Activated CD8-positive, alpha-beta memory T cell treated with anti-CD3 and anti-CD28 coated beads for 4 hours (primary cell): Measurements from ENCODE around the gene DDX31.
"Not testable (repeated sequence)": the region's sequence is repeated elsewhere in the genome, so short reads cannot be mapped to it uniquely, and the experiment has no call there.

ENCODE experiments used
- DNase-seq, 2 donors: peaks; one replicate each; pipeline ENCODE4 v3.0.0-alpha.2; 2020; ENCODE audit warnings: low read depth in 2 of 2

Gene DDX31

DNA sequence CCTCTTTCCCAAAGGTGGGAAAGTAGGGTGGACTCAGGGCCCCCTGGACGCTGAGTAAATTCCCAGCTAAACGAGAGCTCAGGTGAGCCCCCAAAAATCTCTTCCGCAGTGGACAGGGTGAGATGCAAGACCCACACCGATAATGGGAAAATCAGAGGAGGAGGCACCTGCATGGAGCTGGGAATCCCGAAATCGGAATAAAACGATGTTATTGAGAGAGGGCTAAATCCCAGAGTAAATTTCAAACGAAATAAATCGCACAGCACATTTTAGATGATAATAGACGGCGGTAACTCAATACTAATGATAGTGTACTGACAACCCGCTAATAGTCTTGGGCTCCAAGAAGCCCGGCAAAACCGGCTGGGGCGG lies 90.4 kb downstream of the DDX31 start:
- no peak for DNase-seq

DNA sequence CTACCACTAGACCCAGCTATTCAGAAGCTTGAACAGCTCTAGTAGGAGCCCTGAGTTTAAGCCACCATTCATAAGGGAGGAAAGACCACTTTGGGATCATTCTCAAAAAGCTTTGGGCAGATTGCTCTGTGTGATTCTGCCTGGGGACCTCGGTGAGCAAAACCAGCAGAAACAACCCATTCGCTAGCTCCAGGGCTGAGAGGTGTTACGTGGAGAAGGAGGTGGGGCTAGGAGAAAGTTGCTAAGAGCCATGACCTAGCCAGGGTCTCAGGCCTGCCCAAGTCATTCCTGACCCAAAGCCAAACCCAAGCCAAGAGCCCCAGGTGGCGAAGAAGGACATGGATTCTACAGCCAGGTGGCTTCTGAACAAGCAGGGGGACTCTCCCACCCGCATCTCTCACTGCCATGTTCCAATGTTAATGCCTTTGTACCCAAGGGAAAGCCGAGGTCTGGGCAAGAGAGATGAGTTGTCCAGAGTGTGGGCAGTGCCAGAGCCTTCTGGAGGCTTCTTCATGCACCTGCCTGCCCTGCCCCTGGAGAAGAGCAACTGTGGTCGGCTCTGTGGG lies 91.3 kb downstream of the DDX31 start:
- DNase-seq: no peak

DNA sequence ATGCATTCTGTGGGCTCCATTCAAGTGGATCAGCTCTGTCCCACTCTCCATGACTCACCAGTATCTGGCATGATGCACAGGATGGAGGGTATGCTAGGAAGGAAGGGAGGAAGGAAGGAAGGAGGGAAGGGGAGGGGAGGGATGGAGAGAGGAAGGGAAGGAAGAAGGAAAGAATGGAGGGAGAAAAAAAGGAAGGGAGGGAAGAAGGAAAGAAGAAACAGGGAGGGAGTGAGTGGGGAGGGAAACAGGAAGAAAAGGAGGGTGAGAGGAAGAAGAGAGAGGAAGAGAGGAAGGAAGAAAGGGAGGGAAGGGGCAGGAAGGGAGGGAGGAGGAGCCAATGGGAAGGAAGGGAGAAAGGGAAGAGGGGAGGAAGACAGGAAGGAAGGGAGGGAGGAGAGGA lies 92.7 kb downstream of the DDX31 start:
- no peak for DNase-seq

DNA sequence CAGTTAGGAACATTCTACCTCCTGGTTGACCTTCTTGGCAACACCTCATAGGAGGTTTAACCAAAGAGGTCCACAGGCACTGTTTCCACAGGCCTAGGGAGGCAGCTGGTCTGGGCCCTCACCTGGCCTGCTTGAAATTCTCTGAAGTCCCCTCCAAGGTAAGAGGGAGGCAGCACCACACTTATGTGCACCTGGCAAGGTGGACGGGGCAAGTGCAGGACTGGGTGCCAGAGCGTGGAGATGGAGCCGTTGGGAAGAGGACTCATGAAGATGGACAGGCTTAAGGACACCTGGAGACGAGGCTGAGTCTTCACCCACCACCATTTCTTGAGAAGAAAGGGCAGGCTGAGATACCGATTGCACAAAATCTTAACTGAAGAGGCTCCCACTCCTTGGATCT lies 94.0 kb downstream of the DDX31 start:
- DNase-seq: no peak

DNA sequence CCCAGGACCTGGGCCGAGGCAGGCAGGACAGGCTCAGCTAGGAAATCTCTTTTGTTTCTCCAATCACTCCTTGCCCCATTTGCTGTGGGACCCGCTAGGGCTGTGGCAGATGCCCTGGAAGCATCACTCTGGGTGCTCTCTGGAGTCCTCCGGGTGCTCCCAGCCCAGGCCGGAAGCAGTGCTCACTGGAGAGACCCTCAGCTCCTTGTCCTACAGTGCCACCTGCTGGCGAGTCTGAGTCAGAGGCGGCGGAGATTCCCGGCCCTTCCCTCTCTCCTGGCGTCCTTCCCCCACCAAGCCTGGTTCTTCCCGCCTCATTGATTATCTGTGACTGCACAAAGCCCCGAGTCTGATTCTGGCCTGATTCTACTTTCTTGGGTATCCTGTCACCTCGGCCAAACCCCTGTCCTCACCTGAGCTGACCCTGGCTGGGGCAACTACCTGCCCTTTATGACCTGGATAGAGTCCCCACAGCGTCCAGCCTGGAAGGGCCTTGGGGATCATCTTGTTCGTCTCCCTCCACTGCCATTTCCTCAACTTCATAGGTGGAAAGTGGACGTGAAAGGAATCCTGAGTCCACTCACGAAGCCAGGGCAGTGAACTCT lies 94.7 kb downstream of the DDX31 start:
- DNase-seq: no peak

DNA sequence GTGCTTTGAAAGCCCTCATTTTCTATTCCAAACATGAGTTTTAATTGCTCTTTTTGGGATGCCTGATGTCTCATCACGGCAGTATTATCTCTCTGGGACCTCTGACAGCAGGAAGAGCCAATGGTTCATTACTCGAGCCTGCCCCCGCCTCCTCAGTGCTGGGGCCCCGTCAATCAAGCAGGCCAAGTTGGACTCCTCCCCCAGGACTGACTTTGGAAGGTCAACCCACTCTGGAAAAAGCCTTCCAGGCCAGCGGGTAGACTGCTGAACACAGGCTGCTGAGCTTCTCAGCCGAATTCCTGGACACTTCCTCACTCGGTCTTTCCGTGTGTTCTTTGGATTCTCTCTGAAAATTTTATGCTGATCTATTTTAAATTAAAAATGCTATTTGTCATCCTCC lies 96.9 kb downstream of the DDX31 start:
- no peak for DNase-seq

DNA sequence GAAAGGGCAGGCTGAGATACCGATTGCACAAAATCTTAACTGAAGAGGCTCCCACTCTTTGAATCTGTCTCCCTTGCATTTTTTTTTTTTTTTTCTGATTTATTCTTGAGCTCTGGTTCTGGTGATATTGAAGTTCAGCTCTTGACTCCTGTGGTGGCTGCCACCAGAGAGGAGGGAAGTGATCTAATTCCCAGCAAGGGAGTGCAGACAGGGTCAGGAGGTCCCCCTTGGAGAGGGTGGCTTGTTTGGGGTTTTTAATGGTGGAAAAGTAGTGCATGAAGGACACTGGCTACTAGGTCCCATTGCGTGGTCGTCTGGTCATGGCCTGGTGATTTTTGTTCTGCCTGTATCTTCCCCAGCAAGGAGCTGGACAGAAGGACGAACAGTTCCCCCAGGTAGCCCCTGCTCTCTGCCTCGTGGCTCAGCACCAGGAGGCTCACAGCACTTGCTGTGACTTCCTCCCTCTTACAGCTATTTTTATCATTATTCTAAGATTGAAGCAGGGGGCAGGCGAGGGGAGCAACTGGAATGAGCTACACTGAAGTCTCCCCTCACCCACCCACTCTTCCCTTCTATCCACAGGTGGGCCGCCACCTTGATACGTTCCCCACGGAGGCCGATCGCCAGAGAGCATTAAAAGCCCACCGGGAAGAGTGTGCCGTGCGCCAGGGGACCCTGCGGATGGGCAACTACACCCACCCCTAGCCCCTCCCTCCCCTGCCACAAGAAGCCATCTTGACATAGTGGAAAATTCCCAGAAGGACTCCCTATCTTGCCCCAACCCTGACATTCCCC lies 97.8 kb downstream of the DDX31 start:
- no peak for DNase-seq

DNA sequence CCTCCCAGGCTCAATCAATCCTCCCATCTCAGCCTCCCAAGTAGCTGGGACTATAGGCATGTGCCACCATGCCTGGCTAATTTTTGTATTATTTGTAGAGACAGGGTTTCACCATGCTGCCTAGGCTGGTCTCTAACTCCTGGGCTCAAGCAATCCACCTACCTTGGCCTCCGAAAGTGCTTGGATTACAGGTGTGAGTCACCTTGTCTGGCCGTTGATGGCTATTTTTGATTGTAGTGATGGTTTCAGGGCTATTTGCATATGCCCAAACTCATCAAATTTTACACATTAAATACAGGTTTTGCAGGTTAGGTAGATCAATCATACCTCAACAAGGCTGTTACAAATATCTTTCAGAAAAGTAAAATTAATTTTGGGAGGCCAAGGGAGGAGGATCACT lies 101.0 kb downstream of the DDX31 start:
- not testable (repeated sequence) for DNase-seq

DNA sequence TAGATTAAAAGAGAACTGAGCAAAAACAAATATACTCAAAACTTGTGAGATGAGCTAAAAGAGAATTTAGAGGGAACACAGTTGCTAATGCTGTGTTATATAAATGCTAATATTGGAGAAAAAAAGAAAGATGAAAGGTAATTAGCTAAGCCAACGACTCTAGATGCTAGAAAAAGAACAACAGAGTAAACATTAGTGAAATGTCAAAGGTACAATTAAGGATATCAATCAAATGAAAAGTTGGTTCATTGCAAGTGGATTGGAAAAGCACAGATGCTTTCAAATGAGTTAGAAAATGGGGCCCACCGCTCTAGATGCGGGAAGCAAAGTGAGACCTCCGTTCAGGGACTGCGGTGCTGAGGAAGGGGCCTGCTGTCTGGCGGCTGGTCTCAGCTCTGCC lies 105.3 kb downstream of the DDX31 start:
- no peak for DNase-seq

DNA sequence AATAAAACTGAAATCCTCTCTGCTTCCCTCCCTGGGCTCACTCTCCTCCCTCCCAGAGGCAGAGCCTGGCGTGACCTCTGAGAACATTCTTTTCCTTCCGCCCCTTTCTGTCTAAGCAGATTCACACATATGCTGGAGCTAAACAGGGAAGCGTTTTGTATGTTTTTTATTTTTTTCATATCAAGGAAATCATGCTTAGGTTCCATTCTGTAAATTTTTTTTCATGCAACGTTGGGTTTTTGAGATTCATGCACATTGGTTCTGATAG lies 107.5 kb downstream of the DDX31 start:
- no peak for DNase-seq

DNA sequence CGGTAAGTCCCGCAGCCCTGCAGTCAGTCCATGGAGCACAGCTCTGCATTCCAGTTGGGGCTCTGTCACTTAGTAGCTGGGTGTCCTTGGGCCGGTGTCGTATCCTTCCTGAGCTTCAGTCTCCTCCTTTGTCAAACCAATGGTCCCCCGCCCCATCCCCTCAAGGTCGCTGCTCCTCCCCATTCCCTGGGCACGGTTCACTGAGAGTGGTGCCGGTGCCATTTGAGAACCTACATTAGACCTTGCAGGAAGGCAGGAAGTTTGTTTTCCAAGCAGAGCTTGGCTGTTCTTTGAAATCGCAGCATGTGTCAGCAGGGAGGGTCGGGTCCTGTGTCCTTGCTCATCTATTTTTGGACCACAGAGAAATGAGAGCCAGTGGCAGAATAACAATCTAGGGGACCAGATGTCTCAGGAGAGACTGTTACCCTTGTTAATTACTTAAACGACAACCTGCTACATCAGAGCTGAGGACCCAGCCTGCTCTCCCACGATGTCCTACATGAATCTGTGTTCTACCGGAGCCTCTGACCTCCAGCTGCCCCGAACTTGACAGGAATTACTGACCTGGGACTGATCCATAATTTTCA lies 109.1 kb downstream of the DDX31 start:
- DNase-seq: no peak

DNA sequence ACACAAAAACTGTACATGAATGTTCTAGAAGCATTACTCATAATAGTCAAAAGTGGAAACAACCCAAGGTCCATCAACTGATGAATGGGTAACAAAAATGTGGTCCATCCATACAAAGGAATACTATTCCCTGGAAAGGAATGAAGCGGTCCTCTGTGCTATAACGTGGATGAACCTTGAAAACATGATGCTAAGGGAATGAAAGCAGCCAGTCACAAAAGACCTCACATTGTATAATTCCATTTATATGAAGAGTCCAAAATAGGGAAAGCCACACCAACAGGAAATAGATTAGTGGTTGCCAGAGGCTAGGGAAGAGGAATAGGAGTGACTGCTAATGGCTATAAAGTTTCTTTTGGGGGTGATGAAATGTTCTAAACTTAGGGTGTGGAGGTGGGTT lies 110.1 kb downstream of the DDX31 start:
- DNase-seq: no peak

DNA sequence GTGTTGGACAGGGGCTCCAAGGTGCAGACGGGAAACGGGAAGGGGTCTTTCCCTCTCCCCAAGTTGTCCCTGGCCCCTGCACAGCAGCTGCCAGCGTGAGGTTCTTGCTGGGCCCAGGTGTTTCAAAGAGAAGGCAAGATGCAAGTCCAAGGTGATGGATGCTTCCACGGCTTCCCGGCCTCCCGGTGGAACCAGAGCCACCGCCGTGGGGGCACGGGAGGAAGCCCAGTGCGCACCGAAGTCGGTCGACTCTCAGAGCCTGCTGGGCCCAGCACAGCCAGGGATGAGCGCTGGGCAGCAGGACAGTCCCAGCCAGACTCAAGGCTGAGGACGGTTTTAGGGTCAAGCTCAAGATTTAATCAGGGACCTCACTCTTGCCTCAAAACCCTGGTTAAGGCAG lies 112.6 kb downstream of the DDX31 start:
- no peak for DNase-seq

DNA sequence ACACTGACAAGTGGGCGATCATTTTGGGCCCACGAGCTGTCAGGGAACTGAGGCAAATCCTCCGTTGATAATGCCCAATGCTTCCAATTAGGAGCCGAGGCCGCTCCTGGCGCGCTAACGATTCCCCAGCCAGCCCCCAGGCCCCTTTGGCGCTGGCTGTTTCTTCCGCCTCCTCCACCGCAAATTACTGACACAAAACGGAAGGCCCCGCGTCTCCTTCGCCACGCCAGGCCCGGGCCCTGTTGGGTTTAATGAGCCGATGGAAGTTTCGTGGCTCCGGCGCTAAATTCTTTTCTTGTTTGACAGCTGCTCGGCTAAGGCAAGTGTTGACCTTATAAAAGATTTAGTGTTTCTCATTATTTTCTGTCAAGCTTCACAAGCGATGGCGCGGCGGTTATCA lies 113.1 kb downstream of the DDX31 start:
- no peak for DNase-seq

DNA sequence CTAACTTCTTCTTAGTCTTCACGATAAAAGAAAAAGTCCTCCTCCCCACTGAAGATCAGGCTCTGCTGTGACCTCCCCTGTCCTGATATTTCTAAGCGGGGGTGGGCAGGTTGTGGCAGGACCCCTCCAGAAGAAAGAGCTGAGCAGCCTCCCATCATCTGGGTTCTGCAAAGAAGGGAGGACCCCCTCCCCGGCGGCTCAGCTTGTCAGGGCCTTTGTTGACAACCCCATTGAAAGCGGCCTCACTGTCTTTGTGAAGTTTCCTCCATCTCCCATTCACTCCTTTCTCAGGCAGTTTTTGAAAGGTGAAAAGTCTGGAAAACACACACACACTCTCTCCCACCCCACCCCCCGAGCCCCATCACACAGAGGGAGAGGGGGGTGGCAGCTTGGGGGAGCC lies 113.5 kb downstream of the DDX31 start:
- DNase-seq: no peak

DNA sequence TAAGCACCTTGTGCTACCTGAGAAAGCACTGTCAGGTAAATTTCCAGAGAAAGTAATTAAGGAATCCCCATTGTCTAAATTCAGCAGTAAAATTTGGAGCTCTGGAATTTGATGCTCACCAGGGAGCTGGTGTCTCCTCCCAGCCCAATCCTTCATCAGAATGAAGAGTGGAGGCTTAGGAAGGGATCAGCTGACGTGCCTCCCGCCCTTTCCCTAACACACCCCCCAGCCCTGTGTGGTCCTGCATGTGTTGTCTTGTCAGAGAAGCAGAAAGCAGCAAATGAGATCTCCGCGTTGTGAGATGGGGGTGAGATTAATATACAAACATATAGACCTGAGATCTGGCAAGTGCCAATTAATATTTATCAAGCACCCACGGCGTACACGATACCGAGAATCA lies 114.3 kb downstream of the DDX31 start:
- no peak for DNase-seq

DNA sequence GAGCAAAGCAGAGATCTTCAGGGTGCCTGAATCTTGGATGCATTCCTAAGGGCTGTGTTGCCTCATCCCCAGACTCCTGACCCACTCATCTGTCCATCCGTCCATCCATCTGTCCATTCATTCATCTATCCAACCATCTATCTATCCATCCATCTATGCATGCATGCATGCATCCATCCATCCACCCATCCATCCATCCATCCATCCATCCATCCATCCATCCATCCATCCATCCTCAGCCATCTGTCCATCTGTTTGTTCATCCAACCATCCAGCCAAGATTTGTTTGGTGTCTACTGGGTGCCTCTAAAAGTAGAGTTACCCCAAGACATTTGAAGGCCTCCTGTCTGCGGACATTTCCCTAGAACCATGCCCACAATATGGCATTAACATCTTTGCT lies 115.0 kb downstream of the DDX31 start:
- no peak for DNase-seq

DNA sequence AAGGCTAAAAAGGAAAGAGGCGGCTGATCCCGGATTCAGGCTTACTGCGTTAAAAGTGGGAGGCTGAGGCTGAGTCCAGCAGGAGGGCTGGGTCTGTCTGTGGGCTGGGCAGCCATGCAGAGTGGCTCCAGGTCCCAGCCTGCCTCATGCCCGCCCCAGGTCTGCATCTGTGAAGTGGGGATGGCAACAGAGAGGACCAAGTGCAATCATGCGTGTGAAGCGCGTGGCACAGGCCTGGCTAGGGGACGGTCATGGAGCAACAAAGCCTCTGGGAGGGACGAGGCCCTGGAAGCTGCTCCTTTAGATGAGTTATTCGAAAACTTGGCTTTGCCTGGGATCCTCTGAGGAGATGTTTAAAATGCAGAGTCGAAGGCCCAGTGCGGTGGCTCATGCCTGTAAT lies 117.7 kb downstream of the DDX31 start:
- DNase-seq: no peak

DNA sequence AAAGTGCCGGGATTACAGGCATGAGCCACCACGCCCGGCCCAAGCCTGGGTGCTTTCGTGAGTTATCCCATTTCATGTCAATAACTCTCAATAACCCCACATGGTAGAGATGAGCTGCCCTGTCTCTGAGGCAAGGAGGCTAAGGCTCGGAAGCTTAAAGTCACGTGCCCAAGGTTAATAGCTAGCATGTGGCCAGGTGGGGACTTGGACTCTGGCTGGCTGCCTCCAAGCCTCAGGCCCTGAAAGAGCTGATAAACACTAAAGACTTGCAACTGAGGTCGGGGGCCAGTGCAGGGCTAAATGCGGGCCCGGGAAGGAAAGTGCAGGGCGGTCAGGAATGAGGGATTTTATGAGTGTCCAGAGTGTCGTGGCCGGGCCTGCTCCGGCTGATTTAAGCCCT lies 118.2 kb downstream of the DDX31 start:
- no peak for DNase-seq

DNA sequence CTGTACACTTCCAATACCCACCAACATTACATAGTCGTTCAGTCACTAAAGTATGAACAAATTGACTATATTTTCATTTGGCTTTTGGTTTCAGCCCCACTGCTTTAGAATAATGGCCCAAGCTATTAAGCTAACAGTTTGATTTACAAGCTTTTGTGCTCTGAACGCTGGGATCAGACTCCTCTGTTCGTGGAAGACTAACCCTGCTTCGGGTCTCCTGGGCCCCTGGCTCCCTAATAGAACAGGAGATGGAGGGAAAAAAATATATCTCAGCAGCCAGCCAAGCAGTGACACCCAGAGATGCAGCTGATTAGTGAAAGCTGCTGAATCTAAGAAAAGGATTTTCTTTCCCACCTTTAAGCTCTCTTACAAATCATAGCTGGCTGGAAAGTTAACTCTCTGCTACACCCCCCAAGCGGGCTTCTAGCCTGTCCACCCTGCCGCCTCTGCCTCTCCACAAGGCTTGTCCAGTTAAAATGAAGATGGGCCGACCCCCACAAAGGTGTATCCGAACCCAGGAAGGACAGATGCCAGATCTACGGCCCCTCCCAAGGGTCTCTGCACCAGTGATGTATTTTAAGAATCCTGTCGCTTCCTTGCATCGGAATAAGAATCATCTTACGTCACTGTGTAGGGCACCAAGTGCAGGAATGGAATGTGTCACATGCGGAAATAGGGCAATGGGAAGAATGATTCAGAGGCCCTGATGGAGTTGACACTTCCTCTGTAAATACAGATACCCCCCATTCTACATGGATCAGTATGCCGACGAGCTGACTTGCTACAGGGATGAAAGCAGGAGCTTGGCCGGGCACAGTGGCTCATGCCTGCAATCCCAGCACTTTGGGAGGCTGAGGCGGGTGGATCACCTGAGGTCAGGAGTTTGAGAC lies 120.8 kb downstream of the DDX31 start:
- DNase-seq: no peak

DNA sequence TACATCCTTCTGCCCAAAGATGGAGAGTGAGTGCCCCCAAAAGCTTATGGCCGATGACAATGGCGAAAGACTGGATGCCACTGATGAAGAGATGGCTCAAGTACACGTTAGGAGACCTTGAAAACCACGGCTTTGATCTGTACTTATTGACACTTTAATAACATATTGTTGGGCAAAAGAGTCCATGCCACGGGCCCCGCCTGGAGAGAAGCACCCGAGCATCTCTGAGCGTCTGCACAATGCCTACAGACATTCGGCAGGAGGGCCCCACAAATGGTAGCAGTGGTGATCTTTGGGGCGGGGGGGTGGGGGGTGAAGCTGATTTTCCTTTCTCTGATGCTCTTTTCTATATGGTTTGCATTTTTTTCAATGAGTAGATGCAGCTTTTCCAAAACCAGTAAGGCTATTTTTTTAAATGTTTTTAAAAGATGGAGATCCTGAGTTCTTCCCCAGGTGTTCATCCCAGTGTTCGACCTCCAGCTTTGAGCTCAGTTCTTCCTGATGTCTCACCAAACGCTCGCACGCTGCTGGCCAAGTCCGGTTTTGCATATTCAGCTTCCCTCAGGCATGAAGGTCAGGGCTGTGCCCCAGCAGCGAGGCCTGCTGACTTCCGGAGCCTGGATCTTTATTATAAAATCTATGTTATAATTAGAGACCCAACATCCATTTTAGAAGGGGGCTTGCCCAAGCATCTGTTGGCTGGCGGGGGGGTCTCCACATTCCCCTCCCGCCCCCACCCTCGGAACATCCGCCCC lies 121.6 kb downstream of the DDX31 start:
- no peak for DNase-seq

DNA sequence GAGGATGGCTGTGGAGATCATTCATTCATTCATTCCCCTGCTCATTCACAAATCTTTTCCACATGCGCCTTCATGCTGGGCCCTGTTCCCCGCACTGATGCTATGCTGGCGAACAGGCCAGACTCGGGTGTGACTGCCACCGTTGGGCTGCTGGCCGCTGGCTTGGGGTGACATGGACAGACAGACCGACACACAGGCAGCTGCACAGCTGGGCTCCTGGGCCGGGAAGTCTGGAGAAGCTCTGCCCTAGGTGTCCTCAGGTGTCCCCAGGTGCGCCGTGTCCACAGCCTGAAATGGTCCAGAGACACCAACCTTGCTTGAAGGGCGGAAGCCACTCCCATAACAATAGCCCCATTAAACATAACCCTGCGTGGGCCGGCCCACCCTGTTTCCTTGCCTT lies 122.3 kb downstream of the DDX31 start:
- no peak for DNase-seq
